ENCODE data around the gene SCN10A.

Gene SCN10A

GRCh38 chr3:38739396-38739689 is 76.7 kb downstream of the SCN10A start:
- DNase-seq (ENCODE audit: insufficient read length, low spot score) (no peak), FAIRE-seq (no peak)
- TF ChIP-seq CTCF (IDR thresholded peaks at IDR 0.05; ENCODE audit: insufficient read depth, missing control alignments): no peak

DNA sequence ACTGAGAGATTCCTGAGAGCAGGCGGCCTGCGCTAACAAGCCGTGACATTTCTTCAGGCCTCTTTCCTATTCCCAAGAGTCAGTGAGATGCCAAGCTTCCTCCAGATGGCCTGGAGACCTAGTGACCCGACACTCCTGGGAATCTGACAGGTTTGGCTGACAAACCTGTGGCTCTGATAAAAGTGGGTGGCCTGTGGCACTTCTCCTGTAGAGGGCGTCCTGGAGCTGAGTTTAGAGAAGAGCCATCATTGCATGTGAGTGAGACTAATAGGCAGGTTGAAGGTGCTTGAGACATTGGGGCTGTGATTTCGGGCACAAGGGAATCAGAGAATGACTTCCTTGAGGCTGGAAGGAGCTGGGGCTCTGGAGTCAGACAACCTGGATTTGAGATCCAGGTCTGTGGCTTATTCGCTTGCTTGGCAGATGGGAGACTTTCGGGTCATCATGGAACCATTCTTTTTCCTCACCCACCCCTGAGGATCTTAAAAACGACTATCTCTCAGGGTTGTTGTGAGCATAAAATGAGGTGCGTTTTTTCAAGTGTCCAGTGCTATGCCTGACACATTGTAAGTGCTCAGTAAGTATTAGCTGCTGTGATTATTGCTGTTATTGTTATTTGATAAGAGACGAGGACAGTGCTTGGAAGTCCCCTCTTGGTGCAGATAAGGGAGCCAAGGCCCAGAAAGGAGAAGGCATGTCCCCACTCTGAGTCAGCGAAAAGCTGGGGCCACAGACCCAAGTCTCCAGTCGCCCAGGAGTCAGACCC is 77.2 kb downstream of the SCN10A start:
- no peak for FAIRE-seq
- TF ChIP-seq CTCF (IDR thresholded peaks at IDR 0.05; ENCODE audit: insufficient read depth, missing control alignments): peak; percentile 67
- DNase-seq (ENCODE audit: insufficient read length, low spot score): peak; percentile 47

DNA sequence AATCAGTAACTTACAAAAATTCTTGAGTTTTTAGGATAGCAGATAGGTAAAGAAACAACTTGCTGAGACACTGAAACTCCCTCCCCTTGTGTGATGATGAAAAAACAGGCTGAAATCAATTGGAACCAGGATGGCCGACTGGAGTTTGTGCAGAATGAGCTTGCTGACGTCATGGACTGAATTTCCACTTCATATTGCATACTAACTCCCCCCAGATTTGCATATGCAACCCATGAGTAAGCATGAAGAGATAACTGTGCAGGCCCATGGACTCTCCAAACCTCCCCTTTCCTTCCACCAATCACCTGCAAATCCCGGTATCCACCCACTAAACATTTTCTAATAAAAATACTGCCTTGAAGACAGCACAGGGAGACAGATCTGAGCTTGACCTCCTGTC is 84.5 kb downstream of the SCN10A start:
- FAIRE-seq: no peak
- no peak for DNase-seq (ENCODE audit: insufficient read length, low spot score)
- TF ChIP-seq CTCF (IDR thresholded peaks at IDR 0.05; ENCODE audit: insufficient read depth, missing control alignments): no peak

DNA sequence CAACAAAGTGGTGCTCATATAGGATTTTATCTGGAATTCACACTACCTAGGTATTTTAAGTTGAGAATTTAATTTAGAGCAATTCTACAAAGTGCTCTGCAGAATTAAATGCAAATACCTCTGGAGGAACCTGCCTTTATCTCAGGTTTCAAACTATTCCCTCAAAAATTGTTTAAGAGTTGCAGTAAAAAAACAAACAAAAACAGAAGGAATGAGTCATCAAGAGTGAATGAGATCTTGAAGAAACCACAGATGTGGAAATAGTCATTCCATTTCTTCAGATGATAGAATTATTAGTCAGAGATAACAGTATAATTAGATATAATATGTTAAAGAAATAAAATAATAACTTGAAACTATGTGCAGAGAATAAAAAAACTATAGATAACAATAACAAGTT is 85.7 kb downstream of the SCN10A start:
- DNase-seq (ENCODE audit: insufficient read length, low spot score) (no peak), FAIRE-seq (no peak)
- TF ChIP-seq CTCF (IDR thresholded peaks at IDR 0.05; ENCODE audit: insufficient read depth, missing control alignments): no peak

- DNase-seq (ENCODE audit: insufficient read length, low spot score) (no peak), FAIRE-seq (no peak)
- TF ChIP-seq CTCF (IDR thresholded peaks at IDR 0.05; ENCODE audit: insufficient read depth, missing control alignments): no peak
These were observed 88.0 kb downstream of the SCN10A start for GRCh38 chr3:38728008-38728407.

GRCh38 chr3:38726751-38727150 is 89.3 kb downstream of the SCN10A start:
- FAIRE-seq: no peak
- DNase-seq (ENCODE audit: insufficient read length, low spot score): no peak
- TF ChIP-seq CTCF (IDR thresholded peaks at IDR 0.05; ENCODE audit: insufficient read depth, missing control alignments): no peak

GRCh38 chr3:38725726-38726419 is 90.1 kb downstream of the SCN10A start:
- DNase-seq (ENCODE audit: insufficient read length, low spot score) (no peak), FAIRE-seq (no peak)
- TF ChIP-seq CTCF (IDR thresholded peaks at IDR 0.05; ENCODE audit: insufficient read depth, missing control alignments): no peak
